Nephron progenitor cell (in vitro differentiated cells): ENCODE results near the gene ZNF672.
"Not testable (repeated sequence)": the region's sequence is repeated elsewhere in the genome, so short reads cannot be mapped to it uniquely, and the experiment has no call there.

Experiments used
- DNase-seq: peaks from one replicate; pipeline ENCODE4 v3.0.0; 2021
- H3K27ac Mint-ChIP-seq: 2 replicates; pipeline ENCODE4 v1.8.0; 2021; ENCODE audit warnings: mild to moderate bottlenecking, moderate library complexity, mixed read lengths
- H3K27me3 Mint-ChIP-seq: 2 replicates; pipeline ENCODE4 v1.8.0; 2021; ENCODE audit warnings: mild to moderate bottlenecking, low read depth, mixed read lengths; ENCODE audit not compliant: poor library complexity
- H3K36me3 Mint-ChIP-seq: 2 replicates; pipeline ENCODE4 v1.8.0; 2021; ENCODE audit warnings: low read depth, mixed read lengths
- H3K4me1 Mint-ChIP-seq: 2 replicates; pipeline ENCODE4 v1.8.0; 2021; ENCODE audit warnings: mixed read lengths
- H3K4me3 Mint-ChIP-seq: 2 replicates; pipeline ENCODE4 v1.8.0; 2021; ENCODE audit warnings: mild to moderate bottlenecking, moderate library complexity, mixed read lengths
- H3K9me3 Mint-ChIP-seq: 2 replicates; pipeline ENCODE4 v1.8.0; 2021; ENCODE audit warnings: mild to moderate bottlenecking, moderate library complexity, mixed read lengths
- TF ChIP-seq, protein P1 (sequence below): fragments of 200-600 bp; sonication (generic); IDR thresholded peaks from 2 replicates; pipeline ENCODE4 v1.5.0; 2021; ENCODE audit warnings: antibody characterized with exemption

ZNF672 gene

DNA sequence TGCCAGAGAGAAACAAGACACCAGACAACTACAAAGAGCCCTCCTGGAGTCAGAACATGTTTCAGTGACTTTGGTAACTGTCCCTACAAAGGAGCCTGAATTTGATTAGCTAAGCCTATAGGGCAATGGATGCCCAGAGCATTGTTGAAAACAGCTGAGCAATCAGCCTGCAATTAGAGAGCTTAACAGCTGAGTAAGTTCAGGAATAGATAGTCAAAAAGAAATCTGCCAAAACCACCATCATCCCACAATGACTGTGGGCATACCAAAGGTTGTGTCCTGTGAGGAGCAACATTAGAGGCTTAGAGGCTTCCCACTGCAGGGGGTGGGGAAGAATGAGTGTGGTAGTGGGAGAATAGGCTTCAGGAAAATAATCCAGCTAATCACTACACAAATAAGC lies 44.4 kb upstream of the ZNF672 start:
- H3K4me3 Mint-ChIP-seq = no peak overlapping the region
- no peak overlapping the region for H3K27ac Mint-ChIP-seq
- DNase-seq = no peak
- no peaks in the 10 kb centered on the region for H3K36me3 Mint-ChIP-seq
- peaks cover 61% of the 10 kb centered on the region for H3K9me3 Mint-ChIP-seq
- peaks cover 7% of the 10 kb centered on the region for H3K27me3 Mint-ChIP-seq
- TF ChIP-seq, protein P1, sequence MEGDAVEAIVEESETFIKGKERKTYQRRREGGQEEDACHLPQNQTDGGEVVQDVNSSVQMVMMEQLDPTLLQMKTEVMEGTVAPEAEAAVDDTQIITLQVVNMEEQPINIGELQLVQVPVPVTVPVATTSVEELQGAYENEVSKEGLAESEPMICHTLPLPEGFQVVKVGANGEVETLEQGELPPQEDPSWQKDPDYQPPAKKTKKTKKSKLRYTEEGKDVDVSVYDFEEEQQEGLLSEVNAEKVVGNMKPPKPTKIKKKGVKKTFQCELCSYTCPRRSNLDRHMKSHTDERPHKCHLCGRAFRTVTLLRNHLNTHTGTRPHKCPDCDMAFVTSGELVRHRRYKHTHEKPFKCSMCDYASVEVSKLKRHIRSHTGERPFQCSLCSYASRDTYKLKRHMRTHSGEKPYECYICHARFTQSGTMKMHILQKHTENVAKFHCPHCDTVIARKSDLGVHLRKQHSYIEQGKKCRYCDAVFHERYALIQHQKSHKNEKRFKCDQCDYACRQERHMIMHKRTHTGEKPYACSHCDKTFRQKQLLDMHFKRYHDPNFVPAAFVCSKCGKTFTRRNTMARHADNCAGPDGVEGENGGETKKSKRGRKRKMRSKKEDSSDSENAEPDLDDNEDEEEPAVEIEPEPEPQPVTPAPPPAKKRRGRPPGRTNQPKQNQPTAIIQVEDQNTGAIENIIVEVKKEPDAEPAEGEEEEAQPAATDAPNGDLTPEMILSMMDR = no peak
- no peaks in the 10 kb centered on the region for H3K4me1 Mint-ChIP-seq

DNA sequence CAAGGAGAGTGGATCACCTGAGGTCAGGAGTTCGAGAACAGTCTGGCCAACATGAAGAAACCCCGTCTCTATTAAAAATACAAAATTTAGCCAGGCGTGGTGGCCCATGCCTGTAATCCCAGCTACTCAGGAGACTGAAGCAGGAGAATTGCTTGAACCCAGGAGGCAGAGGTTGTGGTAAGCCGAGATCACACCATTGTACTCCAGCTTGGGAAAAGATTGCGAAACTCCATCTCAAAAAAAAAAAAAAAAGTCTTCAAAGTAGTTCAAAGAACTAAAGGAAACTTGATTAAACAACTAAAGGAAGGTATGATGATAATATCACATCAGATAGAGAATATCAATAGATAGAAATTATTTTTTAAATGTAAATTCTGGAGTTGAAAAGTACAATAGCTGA lies 43.4 kb upstream of the ZNF672 start:
- H3K27ac Mint-ChIP-seq, H3K36me3 Mint-ChIP-seq, H3K4me3 Mint-ChIP-seq, H3K27me3 Mint-ChIP-seq, DNase-seq, H3K4me1 Mint-ChIP-seq: not testable (repeated sequence)
- peaks cover 53% of the 10 kb centered on the region for H3K9me3 Mint-ChIP-seq

DNA sequence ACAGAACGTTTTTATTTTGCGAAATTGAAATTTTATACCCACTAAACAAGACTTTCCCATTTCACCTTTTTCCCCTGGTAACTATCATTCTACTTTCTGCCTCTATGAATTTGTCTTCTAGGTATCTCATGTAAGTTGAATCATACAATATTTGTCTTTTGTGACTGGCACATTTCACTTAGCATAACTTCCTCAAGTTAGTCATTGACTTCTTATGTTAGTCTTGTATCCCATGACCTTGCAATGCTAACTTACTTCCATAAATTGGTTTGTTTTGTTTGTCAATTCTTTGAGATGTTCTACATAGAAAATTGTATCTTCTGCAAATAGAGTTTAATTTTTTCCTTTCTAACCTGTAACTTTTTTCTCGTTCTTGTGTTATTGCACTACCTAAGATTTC lies 39.2 kb upstream of the ZNF672 start:
- DNase-seq = no peak
- H3K4me1 Mint-ChIP-seq = no peaks in the 10 kb centered on the region
- no peak overlapping the region for H3K4me3 Mint-ChIP-seq
- peaks cover 11% of the 10 kb centered on the region for H3K27me3 Mint-ChIP-seq
- no peaks in the 10 kb centered on the region for H3K36me3 Mint-ChIP-seq
- TF ChIP-seq, protein P1 = no peak
- H3K9me3 Mint-ChIP-seq = peaks cover 52% of the 10 kb centered on the region
- H3K27ac Mint-ChIP-seq = no peak overlapping the region

DNA sequence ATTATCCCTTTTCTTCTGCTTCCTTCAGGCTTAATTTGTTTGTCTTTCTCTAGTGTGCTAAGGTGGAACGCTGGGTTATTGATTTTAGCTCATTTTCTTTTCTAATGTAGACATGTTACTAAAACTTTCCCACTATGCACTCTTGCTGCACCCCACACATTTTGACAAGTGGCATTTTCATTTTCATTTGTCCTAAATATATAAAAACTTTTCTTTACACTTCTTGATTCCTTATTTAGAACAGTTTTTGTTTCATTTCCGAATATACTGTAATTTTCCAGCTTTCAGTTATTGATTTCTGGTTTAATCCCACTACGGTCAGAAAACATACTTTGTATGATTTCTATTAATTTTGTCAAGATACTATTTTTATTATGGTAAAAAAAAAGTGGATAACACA lies 37.6 kb upstream of the ZNF672 start:
- H3K27me3 Mint-ChIP-seq = peaks cover 10% of the 10 kb centered on the region
- no peak overlapping the region for H3K4me3 Mint-ChIP-seq
- TF ChIP-seq, protein P1 = no peak
- no peak for DNase-seq
- H3K27ac Mint-ChIP-seq = no peak overlapping the region
- H3K9me3 Mint-ChIP-seq = peaks cover 57% of the 10 kb centered on the region
- H3K4me1 Mint-ChIP-seq = no peaks in the 10 kb centered on the region
- no peaks in the 10 kb centered on the region for H3K36me3 Mint-ChIP-seq

DNA sequence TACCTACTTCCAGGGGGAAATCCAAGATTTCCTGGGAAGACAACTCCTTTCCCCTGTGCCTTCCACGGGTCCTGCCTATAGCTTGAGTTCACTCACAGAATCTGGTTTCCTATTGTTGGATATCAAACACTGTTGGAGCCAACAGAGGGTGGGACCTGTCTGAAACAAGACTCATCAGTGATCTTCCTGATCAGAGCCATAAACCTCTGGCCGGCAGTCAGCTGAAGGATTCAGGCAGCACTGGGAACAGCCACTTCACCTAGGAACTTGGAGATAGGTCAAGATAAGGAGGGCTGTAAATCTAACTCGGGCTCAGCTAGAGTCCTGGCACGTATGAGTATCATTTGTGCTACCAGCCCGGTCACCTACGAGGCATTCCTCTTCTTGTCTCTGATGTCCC lies 35.6 kb upstream of the ZNF672 start:
- TF ChIP-seq, protein P1 = no peak
- Mint-ChIP-seq H3K4me1 (peaks cover 4% of the 10 kb centered on the region), H3K9me3 (peaks cover 45% of the 10 kb centered on the region), H3K27me3 (peaks cover 18% of the 10 kb centered on the region), H3K36me3 (no peaks in the 10 kb centered on the region), H3K27ac (no peak overlapping the region), H3K4me3 (no peak overlapping the region)
- DNase-seq = no peak

- Mint-ChIP-seq H3K9me3 (peaks cover 40% of the 10 kb centered on the region), H3K27me3 (peaks cover 14% of the 10 kb centered on the region)
- DNase-seq, H3K36me3 Mint-ChIP-seq, H3K4me3 Mint-ChIP-seq, H3K27ac Mint-ChIP-seq, H3K4me1 Mint-ChIP-seq: not testable (repeated sequence)
Measured at GRCh38 chr1:248803501-248803900, 34.5 kb upstream of the ZNF672 start.

- peaks cover 40% of the 10 kb centered on the region for H3K9me3 Mint-ChIP-seq
- no peak overlapping the region for H3K4me3 Mint-ChIP-seq
- peaks cover 14% of the 10 kb centered on the region for H3K27me3 Mint-ChIP-seq
- no peak overlapping the region for H3K27ac Mint-ChIP-seq
- no peaks in the 10 kb centered on the region for H3K36me3 Mint-ChIP-seq
- peaks cover 4% of the 10 kb centered on the region for H3K4me1 Mint-ChIP-seq
- TF ChIP-seq, protein P1 = no peak
- DNase-seq = no peak
Measured at GRCh38 chr1:248804771-248805681, 33.0 kb upstream of the ZNF672 start.
